Measurements from ENCODE around the gene TFF3.

Gene TFF3

GRCh38 chr21:42351626-42352440 is 36.6 kb upstream of the TFF3 start:
- no peak for DNase-seq

GRCh38 chr21:42350927-42351426 is 35.8 kb upstream of the TFF3 start, which contains the start of gene TFF2:
TFF2 (minus strand) TSS chr21:42350994; CDS start chr21:42350957, 37 bp downstream.
- TF ChIP-seq POLR2A (IDR thresholded peaks at IDR 0.05; ENCODE audit: low read length) (no peak), GATA1 (IDR thresholded peaks at IDR 0.05; ENCODE audit: low read depth, low read length) (no peak)
- DNase-seq, result no peak

More at GRCh38 chr21:42351626-42352440, 36.6 kb upstream of the TFF3 start:
- TF ChIP-seq GATA1 (IDR thresholded peaks at IDR 0.05; ENCODE audit: low read depth, low read length) (no peak), POLR2A (IDR thresholded peaks at IDR 0.05; ENCODE audit: low read length) (no peak)

DNA sequence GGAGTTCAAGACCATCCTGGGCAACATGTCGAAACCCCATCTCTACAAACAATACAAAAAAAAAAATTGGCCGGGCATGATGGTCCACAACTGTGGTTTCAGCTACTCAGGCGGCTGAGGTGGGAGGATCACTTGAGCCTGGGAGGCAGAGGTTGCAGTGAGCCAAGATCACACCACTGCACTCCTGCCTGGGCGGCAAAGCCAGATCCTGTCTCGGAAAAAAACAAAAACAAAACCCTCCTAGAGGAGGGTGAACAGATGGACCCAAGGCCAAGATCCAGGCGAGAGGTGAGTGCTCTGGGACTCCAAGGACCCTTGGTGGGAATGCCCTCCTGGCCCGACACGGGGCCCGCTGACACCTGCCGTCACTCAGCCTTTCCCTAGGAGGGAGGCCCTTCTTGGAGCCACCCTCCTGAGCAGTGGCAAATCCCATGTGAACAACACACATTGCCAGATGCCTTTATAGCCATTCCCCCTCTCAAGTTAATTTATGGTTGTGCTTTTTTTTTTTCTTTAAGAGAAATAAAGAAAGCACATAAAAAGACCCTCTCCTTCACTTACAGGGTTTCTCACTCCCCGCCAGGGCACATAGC is 35.2 kb upstream of the TFF3 start:
- TF ChIP-seq POLR2A (IDR thresholded peaks at IDR 0.05; ENCODE audit: low read length), result no peak
- no peak for TF ChIP-seq GATA1 (IDR thresholded peaks at IDR 0.05; ENCODE audit: low read depth, low read length)
- DNase-seq, result no peak

- no peak for DNase-seq
- no peak for TF ChIP-seq POLR2A (IDR thresholded peaks at IDR 0.05; ENCODE audit: low read length)
- TF ChIP-seq GATA1 (IDR thresholded peaks at IDR 0.05; ENCODE audit: low read depth, low read length), result no peak
These were observed 34.5 kb upstream of the TFF3 start for GRCh38 chr21:42349420-42350317.

GRCh38 chr21:42348762-42349161 is 33.6 kb upstream of the TFF3 start:
- TF ChIP-seq POLR2A (IDR thresholded peaks at IDR 0.05; ENCODE audit: low read length), result no peak
- TF ChIP-seq GATA1 (IDR thresholded peaks at IDR 0.05; ENCODE audit: low read depth, low read length), result no peak

DNA sequence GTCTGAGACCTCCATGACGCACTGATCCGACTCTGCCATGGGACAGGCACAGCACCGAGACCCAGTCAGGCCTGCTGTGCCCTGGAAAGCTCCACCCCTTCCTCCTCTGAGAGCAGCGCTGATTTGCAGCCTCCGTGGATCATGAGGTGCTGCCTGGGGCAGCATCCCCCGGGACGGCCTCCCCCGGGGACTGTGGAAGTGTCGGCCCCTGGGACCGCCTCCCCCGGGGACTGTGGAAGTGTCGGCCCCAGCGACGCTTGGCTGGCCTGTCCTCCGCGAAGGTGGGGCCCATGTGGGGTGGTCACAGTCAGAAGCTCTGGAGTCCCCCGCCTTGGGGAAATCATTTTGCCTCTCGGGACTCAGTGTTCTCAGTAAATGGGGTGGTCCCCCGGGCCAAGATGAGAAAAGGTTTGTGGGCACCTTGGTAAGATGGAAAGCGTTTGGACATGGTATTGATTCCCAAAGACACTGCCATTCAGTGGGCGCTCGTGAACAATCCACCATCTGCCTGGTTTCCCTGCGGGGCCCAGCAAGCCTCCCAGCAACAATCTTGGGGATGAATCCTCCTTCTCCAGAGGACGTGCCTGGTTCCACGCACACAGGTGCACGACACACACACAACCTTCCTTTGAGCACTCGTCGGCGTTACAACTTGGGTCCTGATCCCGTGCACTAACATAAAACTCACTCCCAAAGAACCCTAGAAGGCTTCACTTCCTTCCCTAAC is 32.6 kb upstream of the TFF3 start:
- no peak for DNase-seq
- TF ChIP-seq GATA1 (IDR thresholded peaks at IDR 0.05; ENCODE audit: low read depth, low read length), result no peak
- no peak for TF ChIP-seq POLR2A (IDR thresholded peaks at IDR 0.05; ENCODE audit: low read length)

More at GRCh38 chr21:42348762-42349161, 33.6 kb upstream of the TFF3 start:
- DNase-seq, result no peak

- TF ChIP-seq POLR2A (IDR thresholded peaks at IDR 0.05; ENCODE audit: low read length), result no peak
- TF ChIP-seq GATA1 (IDR thresholded peaks at IDR 0.05; ENCODE audit: low read depth, low read length), result no peak
- no peak for DNase-seq
These were observed 31.8 kb upstream of the TFF3 start for GRCh38 chr21:42346866-42347600.

DNA sequence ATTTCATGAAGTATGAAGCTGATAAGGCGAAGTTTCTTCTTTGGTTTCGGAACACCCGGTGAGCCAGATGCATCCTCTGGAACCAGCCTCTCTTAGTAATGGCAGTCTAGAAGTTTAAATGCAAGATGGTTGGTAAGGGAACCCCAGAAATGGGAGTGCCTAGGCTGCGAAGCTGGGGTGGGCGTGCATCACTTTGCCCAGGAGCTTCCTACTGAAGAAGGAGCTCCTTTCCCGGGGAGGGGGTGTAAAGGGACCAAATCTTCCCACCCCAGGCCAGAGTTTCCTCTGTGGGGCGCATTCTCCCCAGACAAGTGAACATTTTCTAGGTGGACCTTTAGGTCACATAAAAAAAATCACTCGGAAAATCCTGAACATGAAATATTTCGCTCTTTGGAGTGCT is 31.2 kb upstream of the TFF3 start:
- DNase-seq, result no peak
- TF ChIP-seq POLR2A (IDR thresholded peaks at IDR 0.05; ENCODE audit: low read length), result no peak
- no peak for TF ChIP-seq GATA1 (IDR thresholded peaks at IDR 0.05; ENCODE audit: low read depth, low read length)

DNA sequence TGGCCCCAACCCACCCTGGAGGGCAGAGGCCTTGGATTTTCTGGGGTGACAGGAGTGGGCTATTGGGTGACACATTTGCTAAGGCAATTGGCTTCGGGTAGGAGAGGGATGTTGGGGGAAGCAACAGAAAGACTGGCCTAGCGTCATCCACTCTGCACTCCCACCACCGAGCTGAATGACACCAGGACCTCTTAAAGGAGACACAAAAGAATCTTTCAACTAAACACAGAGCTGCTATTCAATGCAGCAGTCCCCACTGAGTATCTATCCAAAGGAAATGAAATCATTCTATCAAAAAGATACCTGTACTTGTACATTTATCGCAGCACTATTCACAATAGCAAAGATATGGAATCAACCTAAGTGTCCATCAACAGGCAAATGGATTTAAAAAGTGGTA is 29.4 kb upstream of the TFF3 start:
- TF ChIP-seq GATA1 (IDR thresholded peaks at IDR 0.05; ENCODE audit: low read depth, low read length) (no peak), POLR2A (IDR thresholded peaks at IDR 0.05; ENCODE audit: low read length) (no peak)
- DNase-seq, result no peak

DNA sequence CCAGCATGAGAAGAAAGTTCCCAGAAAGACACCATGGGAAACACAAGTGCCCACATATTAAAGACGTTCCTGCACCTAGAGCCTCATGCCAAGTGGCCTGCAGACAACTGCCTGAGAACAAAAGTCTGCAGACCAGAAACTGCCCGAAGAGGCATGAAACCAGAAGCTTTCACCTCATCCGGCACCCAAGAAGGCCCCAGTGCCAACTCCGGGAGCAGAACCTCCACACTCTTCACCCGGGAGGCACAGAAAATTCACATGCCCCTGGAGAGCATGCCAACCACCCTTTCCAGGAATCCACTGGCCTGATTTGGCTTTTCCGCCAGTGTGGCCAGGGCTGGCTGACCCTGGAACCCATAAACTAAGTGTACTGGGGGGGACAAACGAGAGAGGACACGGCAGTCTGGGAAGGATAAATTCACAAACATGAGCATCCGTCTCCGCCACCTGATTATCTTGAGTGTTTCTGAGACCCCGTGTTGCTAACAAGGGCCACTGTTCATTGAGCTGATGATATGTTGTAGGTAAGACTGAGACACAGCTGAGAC is 28.8 kb upstream of the TFF3 start:
- TF ChIP-seq POLR2A (IDR thresholded peaks at IDR 0.05; ENCODE audit: low read length) (no peak), GATA1 (IDR thresholded peaks at IDR 0.05; ENCODE audit: low read depth, low read length) (no peak)
- no peak for DNase-seq

DNA sequence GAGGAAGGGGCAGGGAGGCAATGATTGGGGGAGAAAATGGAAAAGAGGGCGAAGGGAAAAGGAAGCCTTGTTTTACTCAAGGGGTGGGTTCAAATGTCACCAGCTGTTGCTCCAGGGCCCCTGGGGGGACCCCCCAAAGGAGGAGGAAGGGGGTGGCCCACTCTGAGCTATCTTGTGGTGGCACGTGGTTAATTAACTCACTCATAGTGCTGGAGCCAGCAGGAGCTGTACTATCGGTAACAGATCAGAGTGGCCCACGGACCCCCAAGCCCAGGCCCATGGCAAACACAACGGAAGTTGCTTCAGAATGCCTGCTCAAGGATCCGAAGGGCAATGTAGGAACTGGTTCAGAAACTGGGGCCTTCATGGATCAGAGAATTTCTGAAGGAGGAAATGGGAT is 28.3 kb upstream of the TFF3 start:
- no peak for TF ChIP-seq GATA1 (IDR thresholded peaks at IDR 0.05; ENCODE audit: low read depth, low read length)
- no peak for TF ChIP-seq POLR2A (IDR thresholded peaks at IDR 0.05; ENCODE audit: low read length)
- DNase-seq, result no peak

DNA sequence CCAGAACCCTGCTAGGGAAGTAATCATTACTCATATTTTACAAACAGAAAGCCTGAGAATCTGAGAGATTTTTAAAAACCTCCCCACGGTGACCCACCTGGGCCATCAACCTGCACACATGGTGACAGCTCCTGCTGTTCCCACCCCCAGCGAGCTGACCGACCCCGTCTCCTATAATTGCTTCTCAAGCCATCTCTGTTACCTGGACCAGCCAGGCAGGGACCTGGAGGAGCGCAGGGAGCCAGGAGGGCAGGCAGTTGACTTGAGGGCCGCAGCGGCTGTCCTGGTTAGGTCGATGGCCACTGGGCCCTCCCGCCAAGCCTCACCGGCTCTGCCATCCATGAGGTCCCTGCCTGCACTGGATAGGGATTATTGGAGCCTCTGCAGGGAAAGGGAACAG is 27.9 kb upstream of the TFF3 start:
- no peak for DNase-seq
- TF ChIP-seq GATA1 (IDR thresholded peaks at IDR 0.05; ENCODE audit: low read depth, low read length) (no peak), POLR2A (IDR thresholded peaks at IDR 0.05; ENCODE audit: low read length) (no peak)

All from erythroblast (primary cell).